DMS153 (cell line): ENCODE measurements around the gene MRPL16.

Experiments
- DNase-seq: peaks from one replicate; lab custom pipeline; 2025; lab: John Stamatoyannopoulos, UW

Gene MRPL16

GRCh38 chr11:59770869-59771268 lies 39.7 kb downstream of the MRPL16 start:
- no peak for DNase-seq

- DNase-seq, result no peak
Measured at GRCh38 chr11:59770319-59770718, 40.3 kb downstream of the MRPL16 start.

- DNase-seq, result no peak
Measured at GRCh38 chr11:59769828-59770227, 40.8 kb downstream of the MRPL16 start.

- no peak for DNase-seq
Measured at GRCh38 chr11:59769111-59769510, 41.5 kb downstream of the MRPL16 start.

- no peak for DNase-seq
Measured at GRCh38 chr11:59767225-59767611, 43.4 kb downstream of the MRPL16 start.

GRCh38 chr11:59766542-59767224 lies 43.9 kb downstream of the MRPL16 start:
- no peak for DNase-seq

- no peak for DNase-seq
Measured at GRCh38 chr11:59765068-59765735, 45.4 kb downstream of the MRPL16 start.

- no peak for DNase-seq
Measured at GRCh38 chr11:59761993-59762392, 48.6 kb downstream of the MRPL16 start.

GRCh38 chr11:59760771-59761170 lies 49.8 kb downstream of the MRPL16 start:
- DNase-seq, result no peak

GRCh38 chr11:59759900-59760299 lies 50.7 kb downstream of the MRPL16 start:
- no peak for DNase-seq

- DNase-seq, result no peak
Measured at GRCh38 chr11:59758401-59759037, 52.1 kb downstream of the MRPL16 start.

- DNase-seq, result no peak
Measured at GRCh38 chr11:59756845-59757244, 53.7 kb downstream of the MRPL16 start.

- no peak for DNase-seq
Measured at GRCh38 chr11:59756558-59756840, 54.1 kb downstream of the MRPL16 start.
